ENCODE measurements around the gene FOXC1. TPM values are rescaled to one million over a fixed set of nuclear protein-coding genes. Genes with fewer than 3 reads are reported as not detected.

Gene FOXC1
- total and polyA plus RNA-seq, 2 donors from 2014 or later, result 18.0 to 58.5 TPM

DNA sequence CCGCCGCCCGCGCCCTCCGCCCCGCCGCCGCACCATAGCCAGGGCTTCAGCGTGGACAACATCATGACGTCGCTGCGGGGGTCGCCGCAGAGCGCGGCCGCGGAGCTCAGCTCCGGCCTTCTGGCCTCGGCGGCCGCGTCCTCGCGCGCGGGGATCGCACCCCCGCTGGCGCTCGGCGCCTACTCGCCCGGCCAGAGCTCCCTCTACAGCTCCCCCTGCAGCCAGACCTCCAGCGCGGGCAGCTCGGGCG, 1.5 kb downstream of the FOXC1 start:
- peaks cover 0 to 18% (median 0%) of the 10 kb centered on the region in 3 donors for H3K4me1 ChIP-seq (ENCODE audit: control insufficient read depth in 2 of 3, insufficient read depth in 2 of 3, low read depth in 1 of 3, low read length in 3 of 3)
- H3K9me3 ChIP-seq (ENCODE audit: control insufficient read depth in 2 of 3, insufficient read depth in 1 of 3, low read length in 3 of 3), result no peaks in the 10 kb centered on the region
- peak overlapping the region in 1 of 2 donors; percentile 51 for H3K27ac ChIP-seq (ENCODE audit: low read depth in 2 of 2, low read length in 2 of 2)
- TF ChIP-seq, protein P1, sequence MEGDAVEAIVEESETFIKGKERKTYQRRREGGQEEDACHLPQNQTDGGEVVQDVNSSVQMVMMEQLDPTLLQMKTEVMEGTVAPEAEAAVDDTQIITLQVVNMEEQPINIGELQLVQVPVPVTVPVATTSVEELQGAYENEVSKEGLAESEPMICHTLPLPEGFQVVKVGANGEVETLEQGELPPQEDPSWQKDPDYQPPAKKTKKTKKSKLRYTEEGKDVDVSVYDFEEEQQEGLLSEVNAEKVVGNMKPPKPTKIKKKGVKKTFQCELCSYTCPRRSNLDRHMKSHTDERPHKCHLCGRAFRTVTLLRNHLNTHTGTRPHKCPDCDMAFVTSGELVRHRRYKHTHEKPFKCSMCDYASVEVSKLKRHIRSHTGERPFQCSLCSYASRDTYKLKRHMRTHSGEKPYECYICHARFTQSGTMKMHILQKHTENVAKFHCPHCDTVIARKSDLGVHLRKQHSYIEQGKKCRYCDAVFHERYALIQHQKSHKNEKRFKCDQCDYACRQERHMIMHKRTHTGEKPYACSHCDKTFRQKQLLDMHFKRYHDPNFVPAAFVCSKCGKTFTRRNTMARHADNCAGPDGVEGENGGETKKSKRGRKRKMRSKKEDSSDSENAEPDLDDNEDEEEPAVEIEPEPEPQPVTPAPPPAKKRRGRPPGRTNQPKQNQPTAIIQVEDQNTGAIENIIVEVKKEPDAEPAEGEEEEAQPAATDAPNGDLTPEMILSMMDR (IDR thresholded peaks at IDR 0.05; ENCODE audit: borderline replicate concordance, extremely low read depth, insufficient read depth), result no peak
- FAIRE-seq (no peak), DNase-seq (peak in 2 of 5 donors; percentile 40 to 74)
- H3K36me3 ChIP-seq (ENCODE audit: control insufficient read depth in 2 of 3, insufficient read depth in 3 of 3, low read length in 3 of 3), result peaks cover 0 to 3% (median 0%) of the 10 kb centered on the region in 3 donors
- peaks cover 15% of the 10 kb centered on the region for H3K27me3 ChIP-seq (ENCODE audit: control insufficient read depth, insufficient read depth, low read length)
- H3K4me3 ChIP-seq (ENCODE audit: low read length in 3 of 3), result no peak overlapping the region
- intact Hi-C loops (cut with DNase I), result no loop called here
- no peak overlapping the region for H3K9ac ChIP-seq (ENCODE audit: low read length in 3 of 3)

DNA sequence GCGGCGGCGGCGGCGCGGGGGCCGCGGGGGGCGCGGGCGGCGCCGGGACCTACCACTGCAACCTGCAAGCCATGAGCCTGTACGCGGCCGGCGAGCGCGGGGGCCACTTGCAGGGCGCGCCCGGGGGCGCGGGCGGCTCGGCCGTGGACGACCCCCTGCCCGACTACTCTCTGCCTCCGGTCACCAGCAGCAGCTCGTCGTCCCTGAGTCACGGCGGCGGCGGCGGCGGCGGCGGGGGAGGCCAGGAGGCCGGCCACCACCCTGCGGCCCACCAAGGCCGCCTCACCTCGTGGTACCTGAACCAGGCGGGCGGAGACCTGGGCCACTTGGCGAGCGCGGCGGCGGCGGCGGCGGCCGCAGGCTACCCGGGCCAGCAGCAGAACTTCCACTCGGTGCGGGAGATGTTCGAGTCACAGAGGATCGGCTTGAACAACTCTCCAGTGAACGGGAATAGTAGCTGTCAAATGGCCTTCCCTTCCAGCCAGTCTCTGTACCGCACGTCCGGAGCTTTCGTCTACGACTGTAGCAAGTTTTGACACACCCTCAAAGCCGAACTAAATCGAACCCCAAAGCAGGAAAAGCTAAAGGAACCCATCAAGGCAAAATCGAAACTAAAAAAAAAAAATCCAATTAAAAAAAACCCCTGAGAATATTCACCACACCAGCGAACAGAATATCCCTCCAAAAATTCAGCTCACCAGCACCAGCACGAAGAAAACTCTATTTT, 2.0 kb downstream of the FOXC1 start:
- Histone ChIP-seq H3K4me1 (ENCODE audit: control insufficient read depth in 2 of 3, insufficient read depth in 2 of 3, low read depth in 1 of 3, low read length in 3 of 3) (peaks cover 0 to 18% (median 0%) of the 10 kb centered on the region in 3 donors), H3K4me3 (ENCODE audit: low read length in 3 of 3) (peak overlapping the region; percentile 61 to 89 (median 73)), H3K9me3 (ENCODE audit: control insufficient read depth in 2 of 3, insufficient read depth in 1 of 3, low read length in 3 of 3) (no peaks in the 10 kb centered on the region), H3K9ac (ENCODE audit: low read length in 3 of 3) (peak overlapping the region; percentile 39 to 76 (median 60)), H3K36me3 (ENCODE audit: control insufficient read depth in 2 of 3, insufficient read depth in 3 of 3, low read length in 3 of 3) (peaks cover 0 to 3% (median 0%) of the 10 kb centered on the region in 3 donors), H3K27me3 (ENCODE audit: control insufficient read depth, insufficient read depth, low read length) (peaks cover 12% of the 10 kb centered on the region), H3K27ac (ENCODE audit: low read depth in 2 of 2, low read length in 2 of 2) (peak overlapping the region; percentile 47 to 71)
- FAIRE-seq (no peak), DNase-seq (peak in 4 of 5 donors; percentile 40 to 74 (median 56))
- TF ChIP-seq, protein P1 (IDR thresholded peaks at IDR 0.05; ENCODE audit: borderline replicate concordance, extremely low read depth, insufficient read depth), result no peak
- intact Hi-C loops (cut with DNase I), result no loop called here

GRCh38 chr6:1612299-1612973, 2.7 kb downstream of the FOXC1 start:
- Histone ChIP-seq H3K27ac (ENCODE audit: low read depth in 2 of 2, low read length in 2 of 2) (peak overlapping the region; percentile 47 to 71), H3K4me3 (ENCODE audit: low read length in 3 of 3) (peak overlapping the region; percentile 61 to 89 (median 73)), H3K9me3 (ENCODE audit: control insufficient read depth in 2 of 3, insufficient read depth in 1 of 3, low read length in 3 of 3) (no peaks in the 10 kb centered on the region), H3K36me3 (ENCODE audit: control insufficient read depth in 2 of 3, insufficient read depth in 3 of 3, low read length in 3 of 3) (peaks cover 0 to 3% (median 0%) of the 10 kb centered on the region in 3 donors), H3K9ac (ENCODE audit: low read length in 3 of 3) (peak overlapping the region in 2 of 3 donors; percentile 39 to 76), H3K27me3 (ENCODE audit: control insufficient read depth, insufficient read depth, low read length) (peaks cover 9% of the 10 kb centered on the region), H3K4me1 (ENCODE audit: control insufficient read depth in 2 of 3, insufficient read depth in 2 of 3, low read depth in 1 of 3, low read length in 3 of 3) (peaks cover 0 to 18% (median 0%) of the 10 kb centered on the region in 3 donors)
- DNase-seq (peak in 2 of 5 donors; percentile 30 to 57), FAIRE-seq (no peak)
- intact Hi-C loops (cut with DNase I), result no loop called here
- TF ChIP-seq, protein P1 (IDR thresholded peaks at IDR 0.05; ENCODE audit: borderline replicate concordance, extremely low read depth, insufficient read depth), result no peak
